ENCODE data around the gene ARMC9.
A peak's percentile ranks its signal among the peaks of the same experiment; 100 is the strongest.
"Not testable (repeated sequence)": the region's sequence is repeated elsewhere in the genome, so short reads cannot be mapped to it uniquely, and the experiment has no call there.

ARMC9 gene

GRCh38 chr2:231244382-231245248 lies 46.2 kb downstream of the ARMC9 start:
- no peak for DNase-seq

GRCh38 chr2:231245249-231246094 lies 47.0 kb downstream of the ARMC9 start:
- DNase-seq: peak; percentile 11

GRCh38 chr2:231246171-231246842 lies 47.9 kb downstream of the ARMC9 start:
- DNase-seq: no peak

GRCh38 chr2:231250146-231250545 lies 51.7 kb downstream of the ARMC9 start:
- DNase-seq: no peak

- no peak for DNase-seq
Observed at GRCh38 chr2:231250698-231251097, 52.3 kb downstream of the ARMC9 start.

GRCh38 chr2:231253292-231253691 lies 54.9 kb downstream of the ARMC9 start:
- not testable (repeated sequence) for DNase-seq

GRCh38 chr2:231256494-231256893 lies 58.1 kb downstream of the ARMC9 start:
- no peak for DNase-seq

GRCh38 chr2:231257763-231258162 lies 59.3 kb downstream of the ARMC9 start:
- DNase-seq: no peak

GRCh38 chr2:231258701-231259100 lies 60.3 kb downstream of the ARMC9 start:
- DNase-seq: no peak

GRCh38 chr2:231259104-231259503 lies 60.7 kb downstream of the ARMC9 start:
- no peak for DNase-seq

GRCh38 chr2:231260442-231261208 lies 62.2 kb downstream of the ARMC9 start:
- no peak for DNase-seq

- DNase-seq: no peak
Observed at GRCh38 chr2:231263118-231263831, 64.8 kb downstream of the ARMC9 start.

GRCh38 chr2:231270221-231271114 lies 72.0 kb downstream of the ARMC9 start:
- DNase-seq: no peak

GRCh38 chr2:231272991-231273390 lies 74.6 kb downstream of the ARMC9 start:
- no peak for DNase-seq

GRCh38 chr2:231276987-231277386 lies 78.6 kb downstream of the ARMC9 start:
- no peak for DNase-seq

- no peak for DNase-seq
Observed at GRCh38 chr2:231277962-231278361, 79.5 kb downstream of the ARMC9 start.

GRCh38 chr2:231278868-231279267 lies 80.4 kb downstream of the ARMC9 start:
- DNase-seq: no peak

- DNase-seq: no peak
Observed at GRCh38 chr2:231280846-231281245, 82.4 kb downstream of the ARMC9 start.

GRCh38 chr2:231284296-231284695 lies 85.9 kb downstream of the ARMC9 start:
- DNase-seq: no peak

- no peak for DNase-seq
Observed at GRCh38 chr2:231286964-231287363, 88.5 kb downstream of the ARMC9 start.

GRCh38 chr2:231287696-231288095 lies 89.3 kb downstream of the ARMC9 start:
- no peak for DNase-seq

Data from RPMI8226 (cell line).